GM18868 (cell line): Measurements from ENCODE around the gene JPH3.

Experiments used
- ATAC-seq: cut with Tn5 transposase; IDR thresholded peaks from one replicate; pipeline ENCODE4 v1.9.1; 2021; ENCODE audit warnings: mild to moderate bottlenecking, moderate library complexity; ENCODE audit not compliant: unreplicated experiment

JPH3 gene

DNA sequence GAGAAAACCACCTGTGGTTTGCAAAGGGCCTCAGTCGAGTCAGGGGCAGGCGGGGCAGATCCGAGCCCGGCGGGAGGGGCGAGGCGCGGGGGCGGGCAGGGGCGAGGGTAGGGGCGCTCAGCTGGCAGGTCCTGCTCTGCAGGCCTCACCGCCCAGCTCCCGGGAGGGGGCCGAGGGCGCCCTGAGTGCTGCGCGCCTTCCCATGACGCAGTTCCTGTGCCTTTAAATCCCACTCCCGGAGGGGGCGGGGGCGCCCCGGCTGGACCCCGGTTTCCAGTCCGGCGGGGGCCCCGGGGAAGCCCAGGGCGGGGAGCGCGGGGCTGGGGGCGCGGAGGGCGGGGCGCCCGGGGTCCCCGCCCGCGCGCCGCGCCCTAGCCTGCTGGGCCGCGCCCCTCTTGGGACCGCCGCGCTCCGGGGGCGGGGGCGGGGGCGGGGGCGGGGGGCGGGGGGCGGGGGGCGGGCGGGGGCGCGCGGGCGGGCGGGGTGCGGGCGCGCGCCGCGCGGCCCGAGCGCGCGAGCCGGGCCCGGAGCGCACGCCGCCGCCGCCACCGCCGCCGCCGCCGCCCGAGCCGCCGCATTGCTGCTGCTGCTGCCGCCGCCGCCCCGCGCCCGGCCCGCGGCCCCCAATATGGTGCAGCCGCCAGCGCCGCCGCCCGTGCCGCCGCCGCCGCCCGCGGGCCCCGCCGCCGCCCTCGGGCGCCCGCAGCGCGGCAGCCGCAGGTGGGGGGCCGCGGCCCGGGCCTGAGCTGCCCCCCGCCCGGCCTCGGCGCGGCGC, at the start of gene JPH3:
TSS of gene JPH3 (plus strand) at position 508 of the 775 bp plus-strand sequence. CDS start 639 bp downstream, outside the sequence.
- ATAC-seq, result no peak

GRCh38 chr16:87552772-87553573, 49.3 kb upstream of the JPH3 start:
- ATAC-seq, result no peak

GRCh38 chr16:87554754-87555427, 47.4 kb upstream of the JPH3 start:
- ATAC-seq, result no peak

GRCh38 chr16:87555647-87556046, 46.7 kb upstream of the JPH3 start:
- no peak for ATAC-seq

GRCh38 chr16:87556941-87557459, 45.3 kb upstream of the JPH3 start:
- ATAC-seq, result no peak

- no peak for ATAC-seq
Measured at GRCh38 chr16:87558682-87559081, 43.6 kb upstream of the JPH3 start.

DNA sequence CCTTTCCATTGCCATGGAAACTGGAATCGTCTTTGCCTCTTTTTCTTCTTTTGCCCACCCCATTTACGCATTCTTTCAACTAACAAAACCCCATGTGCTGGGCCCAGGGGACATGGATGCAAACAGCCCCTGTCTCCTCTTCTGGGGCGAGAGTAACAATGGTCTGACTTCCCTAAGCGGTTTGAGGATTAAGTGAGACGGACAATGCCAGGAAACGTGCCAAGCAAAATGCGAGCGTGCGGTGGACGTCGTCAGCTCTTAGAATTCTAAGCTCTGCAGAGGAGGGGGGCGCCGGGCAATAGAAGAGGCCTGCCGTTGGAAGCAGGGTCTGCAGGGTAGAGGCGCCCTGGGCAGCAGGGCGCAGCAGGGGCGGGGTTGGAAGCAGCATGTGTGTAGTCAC, 42.4 kb upstream of the JPH3 start:
- no peak for ATAC-seq

- no peak for ATAC-seq
Measured at GRCh38 chr16:87560428-87561199, 41.7 kb upstream of the JPH3 start.

- ATAC-seq, result no peak
Measured at GRCh38 chr16:87561200-87562105, 40.9 kb upstream of the JPH3 start.

GRCh38 chr16:87562201-87562600, 40.1 kb upstream of the JPH3 start:
- ATAC-seq, result no peak

GRCh38 chr16:87563022-87563421, 39.3 kb upstream of the JPH3 start:
- ATAC-seq, result no peak

- no peak for ATAC-seq
Measured at GRCh38 chr16:87563714-87564523, 38.4 kb upstream of the JPH3 start.

DNA sequence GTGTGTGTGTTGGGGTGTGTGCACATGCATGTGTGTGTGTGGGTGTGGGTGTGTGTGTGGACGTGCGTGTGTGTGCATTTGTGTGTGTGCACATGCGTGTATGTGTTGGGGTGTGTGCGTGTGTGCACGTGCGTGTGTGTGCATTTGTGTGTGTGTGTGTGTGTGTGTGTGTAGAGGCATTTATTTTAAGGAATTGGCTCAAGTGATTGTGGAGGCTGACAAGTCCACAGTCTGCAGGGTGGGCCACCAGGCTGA, 37.9 kb upstream of the JPH3 start:
- ATAC-seq, result no peak

- ATAC-seq, result no peak
Measured at GRCh38 chr16:87569601-87570571, 32.4 kb upstream of the JPH3 start.

GRCh38 chr16:87570572-87570937, 31.8 kb upstream of the JPH3 start:
- ATAC-seq, result no peak

DNA sequence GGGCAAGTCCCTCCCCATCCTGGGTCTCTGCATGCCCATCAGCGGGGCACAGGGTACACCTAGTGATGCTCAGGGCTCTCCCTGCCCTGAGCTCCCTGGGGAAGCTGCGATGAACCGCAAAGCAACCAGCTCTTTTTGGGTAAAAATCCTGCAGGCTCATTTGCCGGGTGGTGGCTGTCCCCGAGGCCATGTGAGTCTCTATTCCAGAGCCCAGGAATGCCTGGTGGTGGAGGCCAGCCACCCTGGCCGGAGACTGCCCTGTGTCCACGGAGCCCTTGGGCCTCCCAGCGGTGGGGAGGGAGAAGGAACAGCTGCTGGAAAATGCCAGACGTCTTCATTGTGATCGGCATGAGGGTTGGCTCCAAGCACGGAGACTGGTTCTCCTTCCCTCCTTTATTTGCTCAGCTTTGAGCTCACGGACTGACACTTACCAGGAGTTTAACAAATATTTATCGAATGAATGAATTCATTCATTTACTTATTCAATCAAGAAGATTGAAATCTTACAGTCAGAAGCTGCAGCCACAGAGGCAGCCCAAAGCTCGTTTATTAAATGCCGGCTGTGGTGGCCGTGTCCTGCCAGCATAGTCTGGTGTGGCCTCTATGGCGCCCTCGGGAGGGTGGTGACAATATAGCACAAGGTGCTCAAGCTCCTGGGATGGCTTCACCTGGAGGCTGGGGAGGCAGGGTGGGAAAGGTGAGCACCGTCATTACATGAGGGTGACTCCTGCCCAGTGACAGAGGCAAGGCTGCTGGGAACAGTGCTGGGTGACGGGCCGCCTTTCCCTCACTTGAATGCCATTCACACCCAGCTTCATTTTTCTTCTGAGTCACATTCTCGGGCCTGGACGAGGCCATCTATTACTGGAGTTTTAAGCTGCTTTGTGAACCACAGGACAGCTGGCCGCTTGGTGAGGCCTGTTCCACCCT, 31.1 kb upstream of the JPH3 start:
- ATAC-seq, result no peak

- ATAC-seq, result no peak
Measured at GRCh38 chr16:87571868-87572244, 30.5 kb upstream of the JPH3 start.
